T1000 (cell line): ENCODE measurements around the gene ANO6.
"Not testable (repeated sequence)": the region's sequence is repeated elsewhere in the genome, so short reads cannot be mapped to it uniquely, and the experiment has no call there.

Experiments
- DNase-seq: peaks from one replicate; lab custom pipeline; 2025; ENCODE audit warnings: mixed read lengths; lab: John Stamatoyannopoulos, UW

ANO6 gene

GRCh38 chr12:45350861-45351260 is 135.0 kb downstream of the ANO6 start:
- DNase-seq: peak; percentile 72

GRCh38 chr12:45351921-45352670 is 136.2 kb downstream of the ANO6 start:
- DNase-seq: no peak

GRCh38 chr12:45353944-45354343 is 138.0 kb downstream of the ANO6 start:
- DNase-seq: no peak

- no peak for DNase-seq
Measured at GRCh38 chr12:45354399-45354798, 138.5 kb downstream of the ANO6 start.

GRCh38 chr12:45355730-45356129 is 139.8 kb downstream of the ANO6 start:
- no peak for DNase-seq

- no peak for DNase-seq
Measured at GRCh38 chr12:45356822-45357538, 141.1 kb downstream of the ANO6 start.

GRCh38 chr12:45357539-45358417 is 141.9 kb downstream of the ANO6 start:
- no peak for DNase-seq

- no peak for DNase-seq
Measured at GRCh38 chr12:45362291-45362690, 146.4 kb downstream of the ANO6 start.

- DNase-seq: no peak
Measured at GRCh38 chr12:45363903-45364302, 148.0 kb downstream of the ANO6 start.

GRCh38 chr12:45368841-45369489 is 153.1 kb downstream of the ANO6 start:
- DNase-seq: peak; percentile 79

GRCh38 chr12:45377815-45378214 is 161.9 kb downstream of the ANO6 start:
- no peak for DNase-seq

GRCh38 chr12:45379261-45379660 is 163.4 kb downstream of the ANO6 start:
- no peak for DNase-seq

GRCh38 chr12:45381351-45381750 is 165.5 kb downstream of the ANO6 start:
- no peak for DNase-seq

GRCh38 chr12:45388545-45388944 is 172.7 kb downstream of the ANO6 start:
- DNase-seq: no peak

GRCh38 chr12:45389426-45389825 is 173.5 kb downstream of the ANO6 start:
- DNase-seq: no peak

- DNase-seq: not testable (repeated sequence)
Measured at GRCh38 chr12:45397499-45397898, 181.6 kb downstream of the ANO6 start.

- DNase-seq: no peak
Measured at GRCh38 chr12:45398552-45398951, 182.7 kb downstream of the ANO6 start.

GRCh38 chr12:45400991-45401390 is 185.1 kb downstream of the ANO6 start:
- DNase-seq: no peak

GRCh38 chr12:45402288-45402687 is 186.4 kb downstream of the ANO6 start:
- no peak for DNase-seq

GRCh38 chr12:45406988-45407850 is 191.3 kb downstream of the ANO6 start:
- no peak for DNase-seq
